ENCODE data around the gene KISS1. TPM values are rescaled to one million over a fixed set of nuclear protein-coding genes. Genes with fewer than 3 reads are reported as not detected.

The KISS1 gene
- total RNA-seq, 2 experiments from 2014 or later = not detected

GRCh38 chr1:204212715-204213114 lies 16.4 kb upstream of the KISS1 start:
- ChIA-PET CTCF (no interaction called here), POLR2A (no interaction called here)
- no peak for DNase-seq
- H3K27me3 Mint-ChIP-seq = peaks cover 9% of the 10 kb centered on the region
- H3K4me3 Mint-ChIP-seq = no peak overlapping the region
- H3K36me3 Mint-ChIP-seq (ENCODE audit: low read depth) = no peaks in the 10 kb centered on the region
- H3K9me3 Mint-ChIP-seq = no peaks in the 10 kb centered on the region
- no peak overlapping the region for H3K27ac Mint-ChIP-seq
- H3K4me1 Mint-ChIP-seq = peaks cover 7% of the 10 kb centered on the region

GRCh38 chr1:204211046-204211445 lies 14.8 kb upstream of the KISS1 start:
- ChIA-PET POLR2A (no interaction called here), CTCF (interaction anchor here (0.8 kb wide), 1 partner anchor 44 kb away, joined by 3 read pairs; the partner anchor contains the start of gene REN)
- H3K27me3 Mint-ChIP-seq = peaks cover 21% of the 10 kb centered on the region
- DNase-seq = no peak
- no peak overlapping the region for H3K4me3 Mint-ChIP-seq
- H3K27ac Mint-ChIP-seq = no peak overlapping the region
- no peaks in the 10 kb centered on the region for H3K36me3 Mint-ChIP-seq (ENCODE audit: low read depth)
- H3K9me3 Mint-ChIP-seq = no peaks in the 10 kb centered on the region
- H3K4me1 Mint-ChIP-seq = peaks cover 7% of the 10 kb centered on the region

- Mint-ChIP-seq H3K27ac (no peak overlapping the region), H3K27me3 (peaks cover 33% of the 10 kb centered on the region), H3K4me1 (no peaks in the 10 kb centered on the region), H3K4me3 (no peak overlapping the region), H3K36me3 (ENCODE audit: low read depth) (no peaks in the 10 kb centered on the region), H3K9me3 (no peaks in the 10 kb centered on the region)
- CTCF ChIA-PET = interaction anchor here (0.6 to 2.6 kb wide), 20 partner anchors 9 to 346 kb away, joined by 3 to 18 read pairs (median 4); partner anchors contain the start of gene REN
- POLR2A ChIA-PET = no interaction called here
- peak; percentile 73 for DNase-seq
Observed at GRCh38 chr1:204207136-204207616, 10.9 kb upstream of the KISS1 start.

- Mint-ChIP-seq H3K27ac (no peak overlapping the region), H3K4me3 (no peak overlapping the region), H3K36me3 (ENCODE audit: low read depth) (no peaks in the 10 kb centered on the region), H3K4me1 (no peaks in the 10 kb centered on the region), H3K27me3 (peaks cover 35% of the 10 kb centered on the region), H3K9me3 (no peaks in the 10 kb centered on the region)
- ChIA-PET CTCF (interaction anchor here (0.8 to 2.6 kb wide), 7 partner anchors 15 to 601 kb away, joined by 3 to 18 read pairs (median 5); no protein-coding TSS in a partner anchor), POLR2A (no interaction called here)
- DNase-seq = no peak
Observed at GRCh38 chr1:204206121-204206520, 9.8 kb upstream of the KISS1 start.

GRCh38 chr1:204205486-204205885 lies 9.2 kb upstream of the KISS1 start:
- CTCF ChIA-PET = interaction anchor here (1.4 to 2.6 kb wide), 3 partner anchors 15 to 601 kb away, joined by 3 to 18 read pairs (median 8); no protein-coding TSS in a partner anchor
- Mint-ChIP-seq H3K9me3 (no peaks in the 10 kb centered on the region), H3K27ac (no peak overlapping the region), H3K4me1 (no peaks in the 10 kb centered on the region), H3K4me3 (no peak overlapping the region), H3K27me3 (peaks cover 36% of the 10 kb centered on the region), H3K36me3 (ENCODE audit: low read depth) (no peaks in the 10 kb centered on the region)
- DNase-seq = no peak
- POLR2A ChIA-PET = no interaction called here

- ChIA-PET POLR2A (no interaction called here), CTCF (interaction anchor here (1.4 kb wide), 1 partner anchor 602 kb away, joined by 3 read pairs; no protein-coding TSS in a partner anchor)
- Mint-ChIP-seq H3K9me3 (no peaks in the 10 kb centered on the region), H3K4me3 (no peak overlapping the region), H3K36me3 (ENCODE audit: low read depth) (no peaks in the 10 kb centered on the region), H3K27ac (no peak overlapping the region), H3K4me1 (no peaks in the 10 kb centered on the region), H3K27me3 (peaks cover 36% of the 10 kb centered on the region)
- DNase-seq = no peak
Observed at GRCh38 chr1:204204944-204205343, 8.7 kb upstream of the KISS1 start.

- Mint-ChIP-seq H3K27me3 (peaks cover 36% of the 10 kb centered on the region), H3K36me3 (ENCODE audit: low read depth) (no peaks in the 10 kb centered on the region), H3K4me3 (no peak overlapping the region), H3K4me1 (no peaks in the 10 kb centered on the region), H3K27ac (no peak overlapping the region), H3K9me3 (no peaks in the 10 kb centered on the region)
- DNase-seq = no peak
- POLR2A ChIA-PET = no interaction called here
- CTCF ChIA-PET = no interaction called here
Observed at GRCh38 chr1:204203206-204203767, 7.0 kb upstream of the KISS1 start.

GRCh38 chr1:204202481-204202880 lies 6.2 kb upstream of the KISS1 start:
- H3K4me3 Mint-ChIP-seq = no peak overlapping the region
- H3K9me3 Mint-ChIP-seq = no peaks in the 10 kb centered on the region
- H3K4me1 Mint-ChIP-seq = no peaks in the 10 kb centered on the region
- no peaks in the 10 kb centered on the region for H3K36me3 Mint-ChIP-seq (ENCODE audit: low read depth)
- ChIA-PET CTCF (no interaction called here), POLR2A (no interaction called here)
- H3K27ac Mint-ChIP-seq = no peak overlapping the region
- peaks cover 33% of the 10 kb centered on the region for H3K27me3 Mint-ChIP-seq
- DNase-seq = no peak

GRCh38 chr1:204201348-204202040 lies 5.2 kb upstream of the KISS1 start:
- ChIA-PET POLR2A (no interaction called here), CTCF (no interaction called here)
- H3K4me3 Mint-ChIP-seq = no peak overlapping the region
- no peak for DNase-seq
- H3K36me3 Mint-ChIP-seq (ENCODE audit: low read depth) = no peaks in the 10 kb centered on the region
- no peaks in the 10 kb centered on the region for H3K4me1 Mint-ChIP-seq
- peaks cover 27% of the 10 kb centered on the region for H3K27me3 Mint-ChIP-seq
- no peak overlapping the region for H3K27ac Mint-ChIP-seq
- no peaks in the 10 kb centered on the region for H3K9me3 Mint-ChIP-seq

GRCh38 chr1:204199579-204199978 lies 3.3 kb upstream of the KISS1 start:
- Mint-ChIP-seq H3K9me3 (peaks cover 8% of the 10 kb centered on the region), H3K36me3 (ENCODE audit: low read depth) (no peaks in the 10 kb centered on the region), H3K27ac (no peak overlapping the region), H3K4me3 (no peak overlapping the region), H3K4me1 (peaks cover 2% of the 10 kb centered on the region), H3K27me3 (peaks cover 12% of the 10 kb centered on the region)
- POLR2A ChIA-PET = no interaction called here
- CTCF ChIA-PET = interaction anchor here (1.8 kb wide), 1 partner anchor 7 kb away, joined by 10 read pairs; no protein-coding TSS in a partner anchor
- DNase-seq = no peak

GRCh38 chr1:204198348-204199340 lies 2.4 kb upstream of the KISS1 start:
- H3K27me3 Mint-ChIP-seq = peaks cover 7% of the 10 kb centered on the region
- ChIA-PET CTCF (interaction anchor here (0.9 to 1.8 kb wide), 3 partner anchors 8 to 165 kb away, joined by 3 to 10 read pairs (median 4); no protein-coding TSS in a partner anchor), POLR2A (no interaction called here)
- DNase-seq = no peak
- H3K4me1 Mint-ChIP-seq = peaks cover 2% of the 10 kb centered on the region
- peaks cover 8% of the 10 kb centered on the region for H3K9me3 Mint-ChIP-seq
- H3K4me3 Mint-ChIP-seq = no peak overlapping the region
- no peaks in the 10 kb centered on the region for H3K36me3 Mint-ChIP-seq (ENCODE audit: low read depth)
- H3K27ac Mint-ChIP-seq = no peak overlapping the region

- H3K27me3 Mint-ChIP-seq = peaks cover 6% of the 10 kb centered on the region
- no peak overlapping the region for H3K27ac Mint-ChIP-seq
- peaks cover 8% of the 10 kb centered on the region for H3K9me3 Mint-ChIP-seq
- H3K4me3 Mint-ChIP-seq = no peak overlapping the region
- CTCF ChIA-PET = no interaction called here
- POLR2A ChIA-PET = no interaction called here
- no peak for DNase-seq
- peaks cover 2% of the 10 kb centered on the region for H3K4me1 Mint-ChIP-seq
- H3K36me3 Mint-ChIP-seq (ENCODE audit: low read depth) = no peaks in the 10 kb centered on the region
Observed at GRCh38 chr1:204197068-204197467, 777 bp upstream of the KISS1 start.

- CTCF ChIA-PET = interaction anchor here (0.7 kb wide), 1 partner anchor 13 kb away, joined by 3 read pairs; no protein-coding TSS in a partner anchor
- H3K36me3 Mint-ChIP-seq (ENCODE audit: low read depth) = no peaks in the 10 kb centered on the region
- H3K27ac Mint-ChIP-seq = no peak overlapping the region
- H3K4me1 Mint-ChIP-seq = peaks cover 6% of the 10 kb centered on the region
- H3K27me3 Mint-ChIP-seq = peaks cover 19% of the 10 kb centered on the region
- POLR2A ChIA-PET = no interaction called here
- peaks cover 8% of the 10 kb centered on the region for H3K9me3 Mint-ChIP-seq
- DNase-seq = no peak
- no peak overlapping the region for H3K4me3 Mint-ChIP-seq
Observed at GRCh38 chr1:204194771-204195170, 1.5 kb downstream of the KISS1 start.

Measured in activated CD4-positive, alpha-beta memory T cell treated with anti-CD3 and anti-CD28 coated beads, Interleukin-2, amount 10 ng/mL, durations not matched to agents 7 days and 5 days (primary cell).